Measurements from ENCODE around the gene GNAQ. TPM values are rescaled to one million over a fixed set of nuclear protein-coding genes. Genes with fewer than 3 reads are reported as not detected.

GNAQ gene
- polyA plus RNA-seq, 1 donor (not counting 4 experiments of a cell fraction or from before 2014, with no cell fraction given) = 64.3 TPM

DNA sequence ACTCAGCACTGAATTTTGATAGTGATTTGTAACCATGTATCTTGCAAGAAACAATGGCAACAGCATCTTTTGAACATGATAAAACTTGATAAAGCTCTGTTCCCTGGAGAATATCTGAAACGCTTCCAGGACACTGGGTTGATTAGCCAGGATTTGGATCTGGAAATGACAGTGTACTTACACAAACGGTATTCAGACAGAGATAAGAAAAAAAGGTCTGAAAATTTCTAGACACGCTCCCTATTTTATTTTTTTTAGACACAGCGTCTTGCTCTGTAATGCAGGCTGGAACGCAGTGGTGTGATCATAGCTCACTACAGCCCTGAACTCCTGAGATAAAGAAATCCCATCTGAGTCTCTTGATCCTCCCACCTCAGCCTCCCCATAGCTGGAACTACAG is 109.0 kb downstream of the GNAQ start:
- H3K27ac ChIP-seq (ENCODE audit: control insufficient read depth, insufficient read depth, low read length) = peak overlapping the region; percentile 18
- peak overlapping the region; percentile 20 for H3K4me2 ChIP-seq (ENCODE audit: control insufficient read depth, extremely low read depth, insufficient read depth, low read depth, low read length)
- no peaks in the 10 kb centered on the region for H3K9me3 ChIP-seq (ENCODE audit: control insufficient read depth, low read depth, low read length)
- H3K4me1 ChIP-seq (ENCODE audit: control insufficient read depth, extremely low read depth, insufficient read depth, low read length) = peaks cover 43% of the 10 kb centered on the region
- H4K20me1 ChIP-seq (ENCODE audit: control insufficient read depth, extremely low read depth, insufficient read depth, low read length) = no peaks in the 10 kb centered on the region
- H3K36me3 ChIP-seq (ENCODE audit: control insufficient read depth in 2 of 2, extremely low read depth in 1 of 2, insufficient read depth in 2 of 2, low read length in 2 of 2) = peaks cover 0 to 6% of the 10 kb centered on the region in 2 experiments
- FAIRE-seq = peak; percentile 56
- no peaks in the 10 kb centered on the region for H3K27me3 ChIP-seq (ENCODE audit: control insufficient read depth, extremely low read depth, insufficient read depth, low read length)
- no peak overlapping the region for H3K4me3 ChIP-seq (ENCODE audit: control insufficient read depth in 2 of 3, extremely low read depth in 1 of 3, insufficient read depth in 2 of 3, low read depth in 1 of 3, low read length in 3 of 3)
- H2AFZ ChIP-seq (ENCODE audit: control insufficient read depth, low read length) = no peak overlapping the region
- peaks cover 33% of the 10 kb centered on the region for H3K79me2 ChIP-seq (ENCODE audit: control insufficient read depth, insufficient read depth, low read length)
- TF ChIP-seq EZH2 (IDR thresholded peaks at IDR 0.05; ENCODE audit: low read length) (no peak), CTCF (optimal IDR thresholded peaks at IDR 0.05 in 1 of 3, IDR thresholded peaks at IDR 0.05 in 1 of 3, conservative IDR thresholded peaks at IDR 0.05 in 1 of 3; ENCODE audit: extremely low read depth in 1 of 3, insufficient read depth in 2 of 3, low read length in 3 of 3) (no peak)
- H3K9me1 ChIP-seq (ENCODE audit: control insufficient read depth, extremely low read depth, insufficient read depth, low read length) = peaks cover 3% of the 10 kb centered on the region
- dilution Hi-C loops (cut with MboI; ENCODE audit: extremely low pct_ligation_motif_present, low sequenced_read_pairs) = no loop called here
- no peak for DNase-seq (ENCODE audit: low read depth, low spot score)
- H3K9ac ChIP-seq (ENCODE audit: control insufficient read depth, extremely low read depth, insufficient read depth, low read length) = no peak overlapping the region

GRCh38 chr9:77917800-77918199 is 113.8 kb downstream of the GNAQ start:
- Histone ChIP-seq H4K20me1 (ENCODE audit: control insufficient read depth, extremely low read depth, insufficient read depth, low read length) (no peaks in the 10 kb centered on the region), H3K4me3 (ENCODE audit: control insufficient read depth in 2 of 3, extremely low read depth in 1 of 3, insufficient read depth in 2 of 3, low read depth in 1 of 3, low read length in 3 of 3) (no peak overlapping the region), H3K9ac (ENCODE audit: control insufficient read depth, extremely low read depth, insufficient read depth, low read length) (no peak overlapping the region), H3K27ac (ENCODE audit: control insufficient read depth, insufficient read depth, low read length) (no peak overlapping the region), H3K4me1 (ENCODE audit: control insufficient read depth, extremely low read depth, insufficient read depth, low read length) (peaks cover 11% of the 10 kb centered on the region), H3K9me3 (ENCODE audit: control insufficient read depth, low read depth, low read length) (no peaks in the 10 kb centered on the region), H3K9me1 (ENCODE audit: control insufficient read depth, extremely low read depth, insufficient read depth, low read length) (no peaks in the 10 kb centered on the region), H2AFZ (ENCODE audit: control insufficient read depth, low read length) (no peak overlapping the region), H3K4me2 (ENCODE audit: control insufficient read depth, extremely low read depth, insufficient read depth, low read depth, low read length) (no peak overlapping the region), H3K79me2 (ENCODE audit: control insufficient read depth, insufficient read depth, low read length) (peaks cover 16% of the 10 kb centered on the region), H3K27me3 (ENCODE audit: control insufficient read depth, extremely low read depth, insufficient read depth, low read length) (no peaks in the 10 kb centered on the region), H3K36me3 (ENCODE audit: control insufficient read depth in 2 of 2, extremely low read depth in 1 of 2, insufficient read depth in 2 of 2, low read length in 2 of 2) (peaks cover 0 to 6% of the 10 kb centered on the region in 2 experiments)
- TF ChIP-seq EZH2 (IDR thresholded peaks at IDR 0.05; ENCODE audit: low read length) = no peak
- no peak for TF ChIP-seq CTCF (optimal IDR thresholded peaks at IDR 0.05 in 1 of 3, IDR thresholded peaks at IDR 0.05 in 1 of 3, conservative IDR thresholded peaks at IDR 0.05 in 1 of 3; ENCODE audit: extremely low read depth in 1 of 3, insufficient read depth in 2 of 3, low read length in 3 of 3)
- no peak for DNase-seq (ENCODE audit: low read depth, low spot score)
- no peak for FAIRE-seq
- dilution Hi-C loops (cut with MboI; ENCODE audit: extremely low pct_ligation_motif_present, low sequenced_read_pairs) = no loop called here

All from keratinocyte (primary cell).